C4-2B (cell line): ENCODE results near the gene KRTAP5-2.

Experiments
- ZFX ChIP-seq: fragments of 450-650 bp; IDR thresholded peaks from 2 replicates; pipeline ENCODE4 v1.6.1; 2017
- TF ChIP-seq, protein P1 (sequence below): fragments of 450-650 bp; conservative IDR thresholded peaks from 2 replicates; pipeline ENCODE4 v1.5.1; 2017; ENCODE audit warnings: mild to moderate bottlenecking

DNA sequence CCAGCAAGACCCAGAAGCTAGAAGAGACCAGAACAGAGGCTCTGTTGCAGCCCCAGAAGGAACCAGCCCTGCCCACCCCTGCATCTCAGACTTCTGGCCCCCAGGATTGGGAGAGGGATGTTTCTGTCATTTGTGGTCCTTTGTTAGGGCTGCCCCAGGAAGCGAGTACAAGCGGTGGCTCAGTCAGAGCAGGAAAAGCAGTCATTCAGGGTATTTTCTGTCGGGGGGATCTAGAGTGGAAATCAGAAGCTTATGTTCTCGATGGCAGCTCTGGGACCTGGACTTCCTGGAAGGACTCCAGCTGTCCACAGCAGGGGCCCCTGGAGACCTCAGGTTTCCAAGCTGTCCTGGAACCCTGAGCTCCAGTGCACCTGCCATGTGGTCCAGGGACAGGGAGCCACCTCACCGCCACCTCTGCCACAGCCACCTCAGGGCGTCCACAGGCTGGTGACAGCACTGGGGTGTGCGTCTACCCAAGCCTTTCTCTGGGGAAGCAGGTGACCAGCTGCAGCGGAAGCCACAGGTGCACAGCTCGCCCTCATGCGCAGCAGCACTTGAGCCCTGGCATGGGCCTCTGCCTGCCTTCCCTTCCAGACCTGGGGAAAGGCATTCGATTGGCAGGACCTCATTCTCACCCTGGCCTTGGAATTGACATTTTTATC, 34.1 kb upstream of the KRTAP5-2 start:
- TF ChIP-seq, protein P1, sequence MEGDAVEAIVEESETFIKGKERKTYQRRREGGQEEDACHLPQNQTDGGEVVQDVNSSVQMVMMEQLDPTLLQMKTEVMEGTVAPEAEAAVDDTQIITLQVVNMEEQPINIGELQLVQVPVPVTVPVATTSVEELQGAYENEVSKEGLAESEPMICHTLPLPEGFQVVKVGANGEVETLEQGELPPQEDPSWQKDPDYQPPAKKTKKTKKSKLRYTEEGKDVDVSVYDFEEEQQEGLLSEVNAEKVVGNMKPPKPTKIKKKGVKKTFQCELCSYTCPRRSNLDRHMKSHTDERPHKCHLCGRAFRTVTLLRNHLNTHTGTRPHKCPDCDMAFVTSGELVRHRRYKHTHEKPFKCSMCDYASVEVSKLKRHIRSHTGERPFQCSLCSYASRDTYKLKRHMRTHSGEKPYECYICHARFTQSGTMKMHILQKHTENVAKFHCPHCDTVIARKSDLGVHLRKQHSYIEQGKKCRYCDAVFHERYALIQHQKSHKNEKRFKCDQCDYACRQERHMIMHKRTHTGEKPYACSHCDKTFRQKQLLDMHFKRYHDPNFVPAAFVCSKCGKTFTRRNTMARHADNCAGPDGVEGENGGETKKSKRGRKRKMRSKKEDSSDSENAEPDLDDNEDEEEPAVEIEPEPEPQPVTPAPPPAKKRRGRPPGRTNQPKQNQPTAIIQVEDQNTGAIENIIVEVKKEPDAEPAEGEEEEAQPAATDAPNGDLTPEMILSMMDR = no peak
- TF ChIP-seq ZFX = no peak
